ENCODE results near the gene STIMATE.

DNA sequence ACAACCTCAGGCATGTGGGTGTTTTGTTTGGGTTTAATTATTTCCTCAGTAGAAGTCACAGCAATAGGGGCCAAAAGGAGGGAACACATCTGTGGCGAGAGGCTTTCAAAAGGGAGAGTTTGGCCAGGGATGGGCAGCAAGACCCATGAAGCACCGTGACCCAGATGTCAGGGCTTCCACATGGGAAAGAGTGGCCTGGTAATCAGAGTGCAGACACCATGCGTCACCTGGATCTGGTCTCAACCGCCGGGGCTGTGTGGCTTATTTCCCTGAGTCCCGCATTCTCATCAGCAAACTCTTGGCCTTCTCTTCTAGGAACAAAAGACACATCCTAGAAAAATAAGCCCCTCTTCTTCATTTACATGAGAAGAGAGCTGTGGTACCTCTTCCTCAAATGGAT lies 50.1 kb downstream of the STIMATE start:
- TF ChIP-seq, protein P1, sequence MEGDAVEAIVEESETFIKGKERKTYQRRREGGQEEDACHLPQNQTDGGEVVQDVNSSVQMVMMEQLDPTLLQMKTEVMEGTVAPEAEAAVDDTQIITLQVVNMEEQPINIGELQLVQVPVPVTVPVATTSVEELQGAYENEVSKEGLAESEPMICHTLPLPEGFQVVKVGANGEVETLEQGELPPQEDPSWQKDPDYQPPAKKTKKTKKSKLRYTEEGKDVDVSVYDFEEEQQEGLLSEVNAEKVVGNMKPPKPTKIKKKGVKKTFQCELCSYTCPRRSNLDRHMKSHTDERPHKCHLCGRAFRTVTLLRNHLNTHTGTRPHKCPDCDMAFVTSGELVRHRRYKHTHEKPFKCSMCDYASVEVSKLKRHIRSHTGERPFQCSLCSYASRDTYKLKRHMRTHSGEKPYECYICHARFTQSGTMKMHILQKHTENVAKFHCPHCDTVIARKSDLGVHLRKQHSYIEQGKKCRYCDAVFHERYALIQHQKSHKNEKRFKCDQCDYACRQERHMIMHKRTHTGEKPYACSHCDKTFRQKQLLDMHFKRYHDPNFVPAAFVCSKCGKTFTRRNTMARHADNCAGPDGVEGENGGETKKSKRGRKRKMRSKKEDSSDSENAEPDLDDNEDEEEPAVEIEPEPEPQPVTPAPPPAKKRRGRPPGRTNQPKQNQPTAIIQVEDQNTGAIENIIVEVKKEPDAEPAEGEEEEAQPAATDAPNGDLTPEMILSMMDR (conservative IDR thresholded peaks at IDR 0.05; ENCODE audit: low read depth in 2 of 2): no peak
- TF ChIP-seq POLR2AphosphoS5 (IDR thresholded peaks at IDR 0.05; ENCODE audit: low read depth) (no peak), ZNF331 (CRISPR knock-in tag; IDR thresholded peaks at IDR 0.05; ENCODE audit: low read depth) (no peak)

Data from GM23338 (cell line).